Right lung (tissue), 5 donors: ENCODE measurements around the gene RCOR2. TPM values are rescaled to one million over a fixed set of nuclear protein-coding genes. Genes with fewer than 3 reads are reported as not detected.

Experiments
- polyA plus RNA-seq, 5 donors: library from polyadenylated mRNA; unstranded; fragments of 120-200 nt; gene quantifications; one replicate each; pipeline versions ENCODE4 v1.2.1 to v1.2.3, GENCODE V29; 2013; ENCODE audit warnings: inconsistent platforms in 1 of 5, low replicate concordance in 1 of 5; ENCODE audit not compliant: insufficient read length in 5 of 5, insufficient read depth in 1 of 5

Gene RCOR2
- polyA plus RNA-seq, 5 donors = 8.9 to 20.7 (median 12.6) TPM

Other genes with a start within 250 kb of the RCOR2 start
- gene ATL3, start 245.8 kb downstream of the RCOR2 start, polyA plus RNA-seq = 10 to 100 TPM; 15.2 to 21.7 (median 19.0) TPM
- gene RTN3, start 235.7 kb downstream of the RCOR2 start, polyA plus RNA-seq = 100 to 1,000 TPM in 4 of 5 donors, 10 to 100 TPM in 1; 88.7 to 115 (median 112) TPM
- 10 to 100 TPM; 27.3 to 38.4 (median 34.5) TPM for gene ZFTA, start 148.4 kb downstream of the RCOR2 start, polyA plus RNA-seq
- 10 to 100 TPM; 28.3 to 48.4 (median 38.5) TPM for gene SPINDOC, start 103.7 kb downstream of the RCOR2 start, polyA plus RNA-seq
- 10 to 100 TPM; 27.0 to 35.1 (median 30.1) TPM for gene MARK2, start 78.1 kb downstream of the RCOR2 start, polyA plus RNA-seq
- 10 to 100 TPM; 24.8 to 31.1 (median 28.0) TPM for gene NAA40, start 21.8 kb upstream of the RCOR2 start, polyA plus RNA-seq
- 100 to 1,000 TPM; 128 to 250 (median 158) TPM for gene COX8A, start 57.5 kb upstream of the RCOR2 start, polyA plus RNA-seq
- 100 to 1,000 TPM in 1 of 5 donors, 10 to 100 TPM in 4; 72.3 to 105 (median 81.2) TPM for gene OTUB1, start 69.3 kb upstream of the RCOR2 start, polyA plus RNA-seq
- 1 to 10 TPM; 2.3 to 4.4 (median 3.5) TPM for gene FLRT1, start 118.8 kb upstream of the RCOR2 start, polyA plus RNA-seq
- 10 to 100 TPM; 16.4 to 26.7 (median 24.3) TPM for gene MACROD1, start 248.9 kb upstream of the RCOR2 start, polyA plus RNA-seq